HG03095 (cell line): ENCODE data around the gene SELENOV.
A peak's percentile ranks its signal among the peaks of the same experiment; 100 is the strongest.

ENCODE experiments used
- ATAC-seq: cut with Tn5 transposase; IDR thresholded peaks from one replicate; pipeline ENCODE4 v1.9.1; 2021; ENCODE audit warnings: moderate library complexity; ENCODE audit not compliant: unreplicated experiment

SELENOV gene

GRCh38 chr19:39518458-39518857, 3.5 kb downstream of the SELENOV start:
- no peak for ATAC-seq

GRCh38 chr19:39518975-39519374, 4.0 kb downstream of the SELENOV start:
- ATAC-seq = no peak

GRCh38 chr19:39520541-39521484, 5.9 kb downstream of the SELENOV start:
- no peak for ATAC-seq

GRCh38 chr19:39524495-39524894, 9.6 kb downstream of the SELENOV start:
- ATAC-seq = no peak

DNA sequence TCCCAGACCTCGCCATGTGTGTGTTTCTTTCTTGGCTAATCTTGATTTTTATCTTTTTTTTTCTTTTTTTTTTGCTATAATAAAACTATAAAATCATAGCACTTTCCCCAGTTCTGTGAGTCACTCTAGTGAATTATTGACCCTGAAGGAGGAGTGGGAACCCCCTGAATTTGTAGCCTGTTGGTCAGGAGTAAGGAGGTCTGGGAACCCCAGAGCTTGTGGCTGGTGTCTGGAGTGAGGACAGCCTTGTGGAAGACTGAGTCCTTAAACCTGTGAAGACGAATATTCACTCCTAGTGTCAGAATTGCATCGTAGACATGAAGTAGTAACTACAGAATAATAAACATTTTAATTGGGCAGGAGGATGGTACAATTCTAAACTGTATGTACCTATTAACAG, 10.3 kb downstream of the SELENOV start:
- ATAC-seq = no peak

DNA sequence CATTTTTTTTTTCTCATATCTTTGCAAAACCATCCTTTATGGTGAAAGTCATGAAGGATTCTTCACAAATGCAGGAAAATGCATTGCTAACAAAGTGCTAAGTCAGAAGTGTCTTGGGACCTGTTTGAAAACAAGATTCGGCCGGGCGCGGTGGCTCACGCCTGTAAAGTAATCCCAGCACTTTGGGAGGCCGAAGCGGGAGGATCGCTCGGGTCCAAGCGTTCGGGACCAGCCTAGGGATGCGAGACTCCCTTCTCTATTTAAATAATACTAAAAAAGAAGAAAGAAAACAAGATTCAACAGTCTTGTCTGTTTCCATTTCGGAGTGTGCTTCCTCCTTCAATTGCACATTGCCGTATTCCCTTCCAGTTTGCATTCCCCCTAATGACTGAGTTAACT, 16.9 kb downstream of the SELENOV start:
- no peak for ATAC-seq

GRCh38 chr19:39532233-39533002, 17.5 kb downstream of the SELENOV start, which contains the start of gene EID2B:
Gene EID2B (minus strand): TSS chr19:39532852. CDS start chr19:39532802, 50 bp downstream.
- ATAC-seq = peak; percentile 61

DNA sequence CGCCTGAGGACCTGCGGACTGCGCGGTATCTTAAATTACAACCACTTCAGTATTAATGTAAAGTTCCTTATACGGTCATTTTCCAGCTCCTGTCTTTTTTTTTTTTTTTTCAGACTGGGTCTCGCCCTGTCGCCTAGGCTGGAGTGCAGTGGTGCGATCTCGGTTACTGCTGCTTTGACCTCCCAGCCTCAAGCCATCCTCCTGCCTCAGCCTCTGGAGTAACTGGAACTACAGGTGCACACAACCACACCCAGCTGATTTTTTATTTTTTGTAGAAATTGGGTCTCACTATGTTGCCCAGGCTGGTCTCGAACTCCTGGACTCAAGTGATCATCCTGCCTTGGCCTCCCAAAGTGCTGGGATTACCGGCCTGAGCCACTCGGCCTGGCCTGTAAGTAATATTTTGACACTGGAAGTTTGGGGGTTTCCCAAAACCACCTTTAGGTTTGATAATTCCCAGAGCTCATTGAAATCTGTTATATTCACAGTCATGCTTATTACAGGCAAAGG, 18.1 kb downstream of the SELENOV start:
- no peak for ATAC-seq

GRCh38 chr19:39533791-39534190, 18.9 kb downstream of the SELENOV start:
- ATAC-seq = no peak

DNA sequence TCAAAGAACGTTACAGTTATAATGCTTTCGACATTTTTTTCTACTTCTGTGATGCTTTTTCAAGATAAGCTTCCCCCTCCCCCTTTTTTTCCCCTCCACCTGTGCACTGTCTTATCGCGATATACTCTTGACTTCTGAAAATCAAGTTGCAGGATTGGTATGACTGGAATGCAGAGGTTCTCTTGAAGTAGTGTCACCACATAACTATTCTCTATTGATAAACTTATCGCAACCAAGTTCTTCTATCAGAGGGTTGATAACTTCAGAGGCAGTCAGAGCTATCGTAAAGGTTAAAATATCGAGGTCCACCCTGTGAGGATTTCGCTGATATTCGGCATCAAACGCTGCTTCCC, 24.2 kb downstream of the SELENOV start:
- peak; percentile 8 for ATAC-seq

DNA sequence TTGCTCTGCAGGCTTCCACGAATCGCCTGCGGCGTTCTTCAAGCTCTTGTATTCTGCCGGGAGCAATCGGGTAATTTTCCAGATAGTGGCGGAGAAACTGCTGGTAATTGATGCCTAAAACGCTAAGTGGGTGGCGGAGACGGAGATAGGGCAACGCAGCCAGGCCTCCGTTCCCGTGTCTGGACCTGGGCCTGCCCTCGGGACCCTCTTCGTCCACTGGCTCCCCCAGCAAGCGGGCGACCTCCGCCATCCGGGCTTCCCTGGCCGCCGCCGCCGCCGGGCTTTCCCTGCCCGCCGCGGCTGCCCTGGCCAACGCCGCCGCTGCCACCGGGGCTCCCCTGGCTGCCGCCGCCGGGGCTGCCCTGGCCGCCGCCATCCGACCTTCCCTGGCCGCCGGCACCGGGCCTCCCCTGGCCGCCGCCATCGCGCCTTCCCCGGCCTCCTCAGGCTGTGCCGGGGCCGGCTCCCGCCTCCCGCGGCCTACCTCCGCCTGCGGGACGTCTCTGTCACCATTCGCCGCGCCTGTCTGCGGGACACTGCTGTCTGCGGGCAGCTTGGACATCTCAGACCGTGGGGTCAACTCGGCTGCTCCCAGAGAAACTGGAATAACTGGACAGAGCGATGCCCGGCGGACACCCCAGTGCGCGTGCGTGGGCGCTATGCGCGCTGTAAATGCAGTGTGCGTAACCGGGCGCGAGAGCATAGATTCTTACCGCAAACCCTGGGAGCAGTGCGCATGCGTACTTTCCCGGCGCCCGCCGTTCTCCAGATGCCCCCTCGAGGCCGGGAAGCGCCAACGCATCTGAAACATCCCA, 24.8 kb downstream of the SELENOV start, which contains the start of gene EID2:
Gene EID2, minus strand, starts transcription at position 644 of the 815 bp plus-strand sequence. Its CDS starts 82 bp downstream, at position 562.
- peak; percentile 76 for ATAC-seq

- no peak for ATAC-seq
Observed at GRCh38 chr19:39540333-39540673, 25.4 kb downstream of the SELENOV start.

- no peak for ATAC-seq
Observed at GRCh38 chr19:39542206-39542605, 27.3 kb downstream of the SELENOV start.

DNA sequence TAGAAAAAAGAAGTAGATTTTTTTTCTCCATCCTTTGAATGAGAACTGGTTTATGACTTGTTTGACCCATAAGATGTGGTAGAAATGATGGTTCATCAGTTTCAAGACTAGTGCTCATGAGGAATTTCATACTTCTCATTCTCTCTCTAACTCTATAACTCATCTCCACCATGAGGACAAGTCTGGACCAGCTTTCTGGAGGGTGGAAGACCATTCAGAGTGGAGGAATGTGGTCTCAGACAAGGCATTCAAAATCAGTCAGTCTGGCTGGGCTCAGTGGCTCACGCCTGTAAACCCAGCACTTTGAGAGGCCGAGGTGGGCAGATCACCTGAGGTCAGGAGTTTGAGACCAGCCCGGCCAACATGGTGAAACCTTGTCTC, 28.5 kb downstream of the SELENOV start:
- ATAC-seq = no peak

DNA sequence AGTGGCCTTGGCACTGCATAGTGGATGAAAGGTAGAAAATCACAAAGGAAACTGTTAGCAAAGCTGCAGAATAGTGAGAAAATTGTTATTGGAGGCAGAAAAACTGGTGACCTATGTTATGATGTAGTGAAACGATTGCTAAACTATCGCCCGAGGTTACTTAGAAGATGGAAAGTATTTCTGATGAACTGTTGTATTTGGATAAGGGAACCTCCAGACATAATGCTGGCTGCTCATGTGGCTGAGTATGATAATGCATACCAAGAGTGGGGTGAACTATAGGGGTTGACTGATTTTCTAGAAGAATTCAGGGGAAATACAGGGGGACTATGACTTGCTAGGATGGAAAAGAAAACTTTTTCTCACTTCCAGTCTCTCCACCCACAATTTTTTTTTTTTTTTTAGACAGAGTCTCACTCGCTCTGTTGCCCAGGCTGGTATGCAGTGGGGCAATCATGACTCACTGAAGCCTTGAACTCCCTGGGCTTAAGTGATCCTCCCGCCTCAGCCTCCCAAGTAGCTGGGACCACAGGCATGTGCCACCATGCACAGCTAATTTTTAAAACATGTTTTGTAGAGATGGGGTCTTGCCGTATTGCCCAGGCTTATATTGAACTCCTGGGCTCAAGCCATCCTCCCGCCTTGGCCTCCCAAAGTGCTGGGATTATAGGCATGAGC, 29.4 kb downstream of the SELENOV start:
- no peak for ATAC-seq

GRCh38 chr19:39544911-39545310, 30.0 kb downstream of the SELENOV start:
- no peak for ATAC-seq

DNA sequence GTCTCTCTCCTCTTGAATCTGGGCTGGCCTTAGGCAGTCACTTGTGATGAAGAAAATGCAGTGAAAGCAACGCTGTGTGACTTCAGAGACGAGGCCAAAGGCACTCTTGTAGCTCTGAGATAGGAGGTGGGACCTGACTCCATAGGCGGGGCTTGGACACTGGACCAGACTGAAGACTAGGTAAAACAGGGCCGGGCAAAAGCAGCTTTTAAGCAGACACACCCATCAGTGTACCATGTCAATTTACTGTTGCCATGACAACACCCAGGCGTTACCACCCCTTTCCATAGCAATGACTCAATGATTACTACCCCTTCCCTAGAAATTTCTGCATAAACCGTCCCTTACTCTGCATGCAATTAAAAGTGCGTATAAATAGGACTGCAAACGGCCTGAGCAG, 31.7 kb downstream of the SELENOV start:
- no peak for ATAC-seq

GRCh38 chr19:39550197-39550596, 35.3 kb downstream of the SELENOV start:
- no peak for ATAC-seq

GRCh38 chr19:39553082-39553652, 38.2 kb downstream of the SELENOV start:
- no peak for ATAC-seq

- ATAC-seq = no peak
Observed at GRCh38 chr19:39554701-39555311, 39.9 kb downstream of the SELENOV start.
